Measurements from ENCODE around the gene NHEJ1. TPM values are rescaled to one million over a fixed set of nuclear protein-coding genes. Genes with fewer than 3 reads are reported as not detected.
"Not testable (repeated sequence)": the region's sequence is repeated elsewhere in the genome, so short reads cannot be mapped to it uniquely, and the experiment has no call there.

NHEJ1 gene
- total and polyA plus RNA-seq, 2 donors (not counting 1 experiment from before 2014, with no cell fraction given), result 22.1 to 24.8 TPM

DNA sequence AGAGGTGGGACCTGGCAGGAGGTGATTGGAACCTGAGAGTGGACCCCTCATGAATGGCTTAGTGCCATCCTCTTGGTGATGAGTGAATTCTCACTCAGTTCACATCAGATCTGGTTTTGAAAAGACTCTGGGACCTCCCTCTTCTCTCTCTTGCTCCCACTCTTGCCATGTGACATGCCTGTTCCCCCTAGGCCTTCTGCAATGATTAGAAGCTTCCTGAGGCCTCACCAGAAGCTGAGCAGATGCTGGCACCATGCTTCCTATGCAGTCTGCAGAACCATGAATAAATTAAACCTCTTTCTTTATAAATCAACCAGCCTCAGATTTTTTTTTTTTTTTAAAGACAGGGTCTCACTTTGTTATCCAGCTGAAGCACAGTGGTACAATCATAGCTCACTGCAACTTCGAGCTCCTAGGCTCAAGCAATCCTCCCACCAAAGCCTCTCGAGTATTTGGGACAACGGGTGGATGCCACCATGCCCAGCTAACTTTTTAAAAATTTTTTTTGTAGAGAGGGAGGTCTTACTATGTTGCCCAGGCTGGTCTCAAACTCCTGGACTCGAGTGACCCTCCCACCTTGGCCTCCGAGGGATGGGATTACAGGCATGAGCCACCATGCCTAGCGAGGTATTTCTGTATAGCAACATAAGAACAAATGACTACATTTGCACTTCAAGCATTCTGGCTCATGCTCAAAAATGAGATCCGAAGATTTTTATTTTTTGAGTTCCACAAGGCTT is 44.0 kb upstream of the NHEJ1 start:
- TF ChIP-seq, protein P1, sequence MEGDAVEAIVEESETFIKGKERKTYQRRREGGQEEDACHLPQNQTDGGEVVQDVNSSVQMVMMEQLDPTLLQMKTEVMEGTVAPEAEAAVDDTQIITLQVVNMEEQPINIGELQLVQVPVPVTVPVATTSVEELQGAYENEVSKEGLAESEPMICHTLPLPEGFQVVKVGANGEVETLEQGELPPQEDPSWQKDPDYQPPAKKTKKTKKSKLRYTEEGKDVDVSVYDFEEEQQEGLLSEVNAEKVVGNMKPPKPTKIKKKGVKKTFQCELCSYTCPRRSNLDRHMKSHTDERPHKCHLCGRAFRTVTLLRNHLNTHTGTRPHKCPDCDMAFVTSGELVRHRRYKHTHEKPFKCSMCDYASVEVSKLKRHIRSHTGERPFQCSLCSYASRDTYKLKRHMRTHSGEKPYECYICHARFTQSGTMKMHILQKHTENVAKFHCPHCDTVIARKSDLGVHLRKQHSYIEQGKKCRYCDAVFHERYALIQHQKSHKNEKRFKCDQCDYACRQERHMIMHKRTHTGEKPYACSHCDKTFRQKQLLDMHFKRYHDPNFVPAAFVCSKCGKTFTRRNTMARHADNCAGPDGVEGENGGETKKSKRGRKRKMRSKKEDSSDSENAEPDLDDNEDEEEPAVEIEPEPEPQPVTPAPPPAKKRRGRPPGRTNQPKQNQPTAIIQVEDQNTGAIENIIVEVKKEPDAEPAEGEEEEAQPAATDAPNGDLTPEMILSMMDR (conservative IDR thresholded peaks at IDR 0.05 in 1 of 2, IDR thresholded peaks at IDR 0.05 in 1 of 2; ENCODE audit: low read depth in 1 of 2, low read length in 2 of 2), result no peak
- no peak for TF ChIP-seq EZH2 (IDR thresholded peaks at IDR 0.05; ENCODE audit: low read length, missing control alignments)
- Histone ChIP-seq H3K36me3 (ENCODE audit: control insufficient read depth, insufficient read depth, low read length) (peaks cover 10% of the 10 kb centered on the region), H3K27me3 (ENCODE audit: control insufficient read depth, insufficient read depth, low read length) (peaks cover 3% of the 10 kb centered on the region), H2AFZ (ENCODE audit: low read length) (no peak overlapping the region), H3K79me2 (ENCODE audit: control insufficient read depth, insufficient read depth, low read length) (peaks cover 2% of the 10 kb centered on the region), H3K9me3 (ENCODE audit: control insufficient read depth, insufficient read depth, low read depth, low read length) (no peaks in the 10 kb centered on the region), H3K4me1 (ENCODE audit: control insufficient read depth, extremely low read depth, insufficient read depth, low read length) (peaks cover 16% of the 10 kb centered on the region), H3K4me3 (replicated peaks in 1 of 4; ENCODE audit: control extremely low read depth in 1 of 4, insufficient read depth in 1 of 4, low read depth in 3 of 4, low read length in 4 of 4) (no peak overlapping the region), H3K9ac (ENCODE audit: insufficient read depth, low read length) (no peak overlapping the region), H3K27ac (ENCODE audit: insufficient read depth, low read length) (no peak overlapping the region), H4K20me1 (ENCODE audit: control insufficient read depth, extremely low read depth, insufficient read depth, low read length) (no peaks in the 10 kb centered on the region), H3K4me2 (ENCODE audit: extremely low read depth, insufficient read depth, low read length) (no peak overlapping the region)
- DNase-seq (ENCODE audit: low read depth in 2 of 2), result no peak

DNA sequence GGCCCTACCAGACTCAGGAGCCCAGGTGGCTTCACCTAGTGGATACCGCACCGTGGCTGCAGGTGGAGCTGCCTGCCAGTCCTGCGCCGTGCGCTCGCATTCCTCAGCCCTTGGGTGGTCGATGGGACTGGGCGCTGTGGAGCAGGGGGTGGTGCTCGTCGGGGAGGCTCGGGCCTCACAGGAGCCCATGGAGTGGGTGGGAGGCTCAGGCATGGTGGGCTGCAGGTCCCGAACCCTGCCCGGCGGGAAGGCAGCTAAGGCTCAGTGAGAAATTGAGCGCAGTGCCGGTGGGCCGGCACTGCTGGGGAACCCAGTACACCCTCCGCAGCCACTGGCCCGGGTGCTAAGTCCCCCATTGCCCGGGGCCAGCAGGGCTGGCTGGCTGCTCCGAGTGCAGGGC is 40.7 kb upstream of the NHEJ1 start:
- H3K36me3 ChIP-seq (ENCODE audit: control insufficient read depth, insufficient read depth, low read length); H3K9ac ChIP-seq (ENCODE audit: insufficient read depth, low read length); H3K4me1 ChIP-seq (ENCODE audit: control insufficient read depth, extremely low read depth, insufficient read depth, low read length); H3K4me2 ChIP-seq (ENCODE audit: extremely low read depth, insufficient read depth, low read length); H2AFZ ChIP-seq (ENCODE audit: low read length); H3K27me3 ChIP-seq (ENCODE audit: control insufficient read depth, insufficient read depth, low read length); H4K20me1 ChIP-seq (ENCODE audit: control insufficient read depth, extremely low read depth, insufficient read depth, low read length); H3K4me3 ChIP-seq (replicated peaks in 1 of 4; ENCODE audit: control extremely low read depth in 1 of 4, insufficient read depth in 1 of 4, low read depth in 3 of 4, low read length in 4 of 4); H3K27ac ChIP-seq (ENCODE audit: insufficient read depth, low read length); DNase-seq (ENCODE audit: low read depth in 2 of 2); H3K9me3 ChIP-seq (ENCODE audit: control insufficient read depth, insufficient read depth, low read depth, low read length); H3K79me2 ChIP-seq (ENCODE audit: control insufficient read depth, insufficient read depth, low read length): not testable (repeated sequence)

DNA sequence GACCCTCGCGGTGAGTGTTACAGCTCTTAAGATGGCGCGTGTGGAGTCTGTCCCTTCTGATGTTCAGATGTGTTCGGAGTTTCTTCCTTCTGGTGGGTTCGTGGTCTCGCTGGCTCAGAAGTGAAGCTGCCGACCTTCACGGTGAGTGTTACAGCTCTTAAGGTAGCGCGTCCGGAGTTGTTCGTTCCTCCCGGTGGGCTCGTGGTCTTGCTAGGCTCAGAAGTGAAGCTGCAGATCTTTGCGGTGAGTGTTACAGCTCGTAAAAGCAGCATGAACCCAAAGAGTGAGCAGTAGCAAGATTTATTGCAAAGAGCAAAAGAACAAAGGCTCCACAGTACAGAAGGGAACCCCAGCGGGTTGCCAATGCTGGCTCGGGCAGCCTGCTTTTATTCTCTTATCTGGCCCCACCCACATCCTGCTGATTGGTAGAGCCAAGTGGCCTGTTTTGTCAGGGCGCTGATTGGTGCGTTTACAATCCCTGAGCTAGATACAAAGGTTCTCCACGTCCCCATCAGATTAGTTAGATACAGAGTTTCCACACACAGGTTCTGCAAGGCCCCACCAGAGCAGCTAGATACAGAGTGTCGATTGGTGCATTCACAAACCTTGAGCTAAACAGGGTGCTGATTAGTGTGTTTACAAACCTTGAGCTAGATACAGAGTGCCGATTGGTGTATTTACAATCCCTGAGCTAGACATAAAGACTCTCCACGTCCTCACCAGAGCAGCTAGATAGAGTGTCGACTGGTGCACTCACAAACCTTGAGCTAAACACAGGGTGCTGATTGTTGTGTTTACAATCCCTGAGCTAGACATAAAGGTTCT is 40.1 kb upstream of the NHEJ1 start:
- not testable (repeated sequence) for H3K79me2 ChIP-seq (ENCODE audit: control insufficient read depth, insufficient read depth, low read length); DNase-seq (ENCODE audit: low read depth in 2 of 2); H3K9ac ChIP-seq (ENCODE audit: insufficient read depth, low read length); H4K20me1 ChIP-seq (ENCODE audit: control insufficient read depth, extremely low read depth, insufficient read depth, low read length); H3K4me2 ChIP-seq (ENCODE audit: extremely low read depth, insufficient read depth, low read length); H3K27ac ChIP-seq (ENCODE audit: insufficient read depth, low read length); H3K4me3 ChIP-seq (replicated peaks in 1 of 4; ENCODE audit: control extremely low read depth in 1 of 4, insufficient read depth in 1 of 4, low read depth in 3 of 4, low read length in 4 of 4); H2AFZ ChIP-seq (ENCODE audit: low read length); H3K27me3 ChIP-seq (ENCODE audit: control insufficient read depth, insufficient read depth, low read length); H3K9me3 ChIP-seq (ENCODE audit: control insufficient read depth, insufficient read depth, low read depth, low read length); H3K4me1 ChIP-seq (ENCODE audit: control insufficient read depth, extremely low read depth, insufficient read depth, low read length); H3K36me3 ChIP-seq (ENCODE audit: control insufficient read depth, insufficient read depth, low read length)

All from fibroblast of lung (primary cell).